ENCODE measurements around the gene CHMP2B.

GRCh38 chr3:87247430-87247773 lies 20.3 kb downstream of the CHMP2B start:
- TF ChIP-seq, protein P1, sequence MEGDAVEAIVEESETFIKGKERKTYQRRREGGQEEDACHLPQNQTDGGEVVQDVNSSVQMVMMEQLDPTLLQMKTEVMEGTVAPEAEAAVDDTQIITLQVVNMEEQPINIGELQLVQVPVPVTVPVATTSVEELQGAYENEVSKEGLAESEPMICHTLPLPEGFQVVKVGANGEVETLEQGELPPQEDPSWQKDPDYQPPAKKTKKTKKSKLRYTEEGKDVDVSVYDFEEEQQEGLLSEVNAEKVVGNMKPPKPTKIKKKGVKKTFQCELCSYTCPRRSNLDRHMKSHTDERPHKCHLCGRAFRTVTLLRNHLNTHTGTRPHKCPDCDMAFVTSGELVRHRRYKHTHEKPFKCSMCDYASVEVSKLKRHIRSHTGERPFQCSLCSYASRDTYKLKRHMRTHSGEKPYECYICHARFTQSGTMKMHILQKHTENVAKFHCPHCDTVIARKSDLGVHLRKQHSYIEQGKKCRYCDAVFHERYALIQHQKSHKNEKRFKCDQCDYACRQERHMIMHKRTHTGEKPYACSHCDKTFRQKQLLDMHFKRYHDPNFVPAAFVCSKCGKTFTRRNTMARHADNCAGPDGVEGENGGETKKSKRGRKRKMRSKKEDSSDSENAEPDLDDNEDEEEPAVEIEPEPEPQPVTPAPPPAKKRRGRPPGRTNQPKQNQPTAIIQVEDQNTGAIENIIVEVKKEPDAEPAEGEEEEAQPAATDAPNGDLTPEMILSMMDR (conservative IDR thresholded peaks at IDR 0.05 in 1 of 2, IDR thresholded peaks at IDR 0.05 in 1 of 2; ENCODE audit: low read depth in 1 of 2, low read length in 2 of 2): no peak
- no peak for TF ChIP-seq EZH2 (IDR thresholded peaks at IDR 0.05; ENCODE audit: low read length, missing control alignments)
